C1 segment of cervical spinal cord (tissue), 14 donors: ENCODE results near the gene LRG1.
"Not testable (repeated sequence)": the region's sequence is repeated elsewhere in the genome, so short reads cannot be mapped to it uniquely, and the experiment has no call there.

Experiments used
- DNase-seq, 14 donors: peaks; one replicate each; lab custom pipeline; 2025; lab: John Stamatoyannopoulos, UW

Gene LRG1

GRCh38 chr19:4575267-4576015 lies 35.6 kb upstream of the LRG1 start:
- DNase-seq: no peak

GRCh38 chr19:4573682-4574081 lies 33.8 kb upstream of the LRG1 start:
- DNase-seq: no peak

GRCh38 chr19:4571305-4571917 lies 31.6 kb upstream of the LRG1 start:
- DNase-seq: no peak

- no peak for DNase-seq
Measured at GRCh38 chr19:4570916-4571304, 31.1 kb upstream of the LRG1 start.

- DNase-seq: no peak
Measured at GRCh38 chr19:4570402-4570801, 30.6 kb upstream of the LRG1 start.

- DNase-seq: no peak
Measured at GRCh38 chr19:4568886-4569285, 29.1 kb upstream of the LRG1 start.

- DNase-seq: peak in 4 of 14 donors; percentile 10 to 29 (median 18)
Measured at GRCh38 chr19:4567584-4568071, 27.8 kb upstream of the LRG1 start.

- no peak for DNase-seq
Measured at GRCh38 chr19:4566402-4567051, 26.7 kb upstream of the LRG1 start.

GRCh38 chr19:4563562-4563961 lies 23.7 kb upstream of the LRG1 start:
- not testable (repeated sequence) for DNase-seq

- DNase-seq: not testable (repeated sequence)
Measured at GRCh38 chr19:4562085-4562484, 22.2 kb upstream of the LRG1 start.

GRCh38 chr19:4559569-4559968 lies 19.7 kb upstream of the LRG1 start, which contains the start of gene SEMA6B:
Gene SEMA6B, minus strand, starts transcription at chr19:4559684. Its CDS starts 1,227 bp downstream, at chr19:4558457.
- peak in 7 of 14 donors; percentile 1 to 28 (median 20) for DNase-seq

- no peak for DNase-seq
Measured at GRCh38 chr19:4557971-4558941, 18.4 kb upstream of the LRG1 start.

GRCh38 chr19:4557144-4557970 lies 17.5 kb upstream of the LRG1 start:
- no peak for DNase-seq

- no peak for DNase-seq
Measured at GRCh38 chr19:4556597-4557127, 16.8 kb upstream of the LRG1 start.

GRCh38 chr19:4555657-4556561 lies 16.1 kb upstream of the LRG1 start:
- DNase-seq: no peak

GRCh38 chr19:4554717-4555116 lies 14.9 kb upstream of the LRG1 start:
- no peak for DNase-seq

GRCh38 chr19:4553775-4554174 lies 13.9 kb upstream of the LRG1 start:
- DNase-seq: no peak

- no peak for DNase-seq
Measured at GRCh38 chr19:4553092-4553695, 13.4 kb upstream of the LRG1 start.

GRCh38 chr19:4552525-4552819 lies 12.6 kb upstream of the LRG1 start:
- no peak for DNase-seq
